GM06990 (cell line): ENCODE measurements around the gene EIF4G1.
"Not testable (repeated sequence)": the region's sequence is repeated elsewhere in the genome, so short reads cannot be mapped to it uniquely, and the experiment has no call there.

Experiments used
- DNase-seq: peaks from one replicate; pipeline ENCODE4 v3.0.0-alpha.2; 2011; ENCODE audit not compliant: insufficient read length; ENCODE audit errors: extremely low read depth
- H3K27me3 ChIP-seq: replicated peaks from 2 replicates; pipeline ENCODE4 v1.6.0; 2011; ENCODE audit warnings: low read length; ENCODE audit not compliant: control insufficient read depth, insufficient read depth
- H3K36me3 ChIP-seq: 2 replicates; pipeline ENCODE4 v1.5.1; 2011; ENCODE audit warnings: low read length; ENCODE audit not compliant: control insufficient read depth, insufficient read depth
- H3K4me3 ChIP-seq: replicated peaks from 2 replicates; pipeline ENCODE4 v1.5.1; 2011; ENCODE audit warnings: low read depth, mild to moderate bottlenecking, control low read depth, low read length
- CTCF ChIP-seq: IDR thresholded peaks from 2 replicates; pipeline ENCODE4 v1.5.1; 2011; ENCODE audit warnings: low read length, control low read depth, mild to moderate bottlenecking, inconsistent platforms; ENCODE audit not compliant: insufficient read depth, poor library complexity, severe bottlenecking

EIF4G1 gene

DNA sequence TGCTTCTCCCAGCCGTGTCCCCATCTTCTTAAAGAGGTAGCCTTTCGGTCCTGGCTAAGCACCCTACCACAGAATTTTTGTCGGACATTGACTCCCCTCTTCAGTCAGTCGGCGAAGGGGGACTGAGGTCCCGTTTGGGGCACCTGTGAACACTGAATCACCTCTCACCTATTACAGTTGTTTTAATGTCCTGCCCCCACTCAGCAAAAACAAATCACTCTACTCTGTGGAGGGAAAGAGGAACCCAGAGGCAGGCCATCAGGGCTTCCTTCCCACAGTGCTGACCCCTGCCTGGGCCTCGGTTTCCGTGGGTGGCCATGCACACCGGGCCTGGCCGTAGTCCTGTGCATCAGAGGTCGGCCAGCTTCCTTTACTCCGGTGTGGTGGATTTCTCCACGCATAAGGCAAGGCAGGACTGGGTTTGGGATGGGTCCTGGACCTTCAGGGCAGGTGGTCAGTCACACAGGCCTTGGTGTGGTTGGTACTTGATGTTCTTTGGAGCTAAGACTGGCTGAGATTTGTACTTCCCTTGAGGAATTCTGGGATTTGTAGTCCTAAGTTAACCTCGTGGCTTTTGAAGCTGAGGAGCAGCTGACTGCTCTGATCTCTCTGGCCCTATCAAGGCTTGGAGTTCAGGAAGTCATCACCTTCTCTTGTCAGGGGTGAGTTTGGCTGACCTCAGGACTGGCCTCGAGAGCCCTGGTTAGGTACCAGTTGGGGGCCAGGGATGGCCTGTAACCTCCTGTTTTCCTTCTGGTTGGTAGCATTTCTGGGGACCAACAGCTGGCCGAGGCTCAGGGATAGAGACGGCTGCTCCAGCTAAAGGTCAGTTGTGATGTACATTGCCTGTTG is 22.4 kb downstream of the EIF4G1 start:
- H3K36me3 ChIP-seq: peaks cover 18% of the 10 kb centered on the region

DNA sequence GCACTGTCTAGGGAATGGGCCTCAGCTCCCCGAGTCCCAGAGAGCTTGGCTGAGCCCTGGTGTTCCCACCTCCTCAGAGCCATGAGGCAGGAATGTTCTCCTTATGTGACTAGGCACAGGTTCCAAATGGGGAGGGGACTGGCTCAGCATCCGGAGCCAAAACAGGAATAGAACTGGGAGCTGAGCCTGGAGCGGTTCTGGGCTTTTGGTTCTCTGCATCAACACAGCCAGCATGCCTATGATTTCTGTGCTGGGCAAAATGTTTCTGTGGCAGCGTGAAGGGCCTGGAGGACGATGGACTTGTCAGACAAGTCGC is 23.0 kb downstream of the EIF4G1 start, which contains the start of gene FAM131A:
Gene FAM131A, plus strand, starts transcription at position 202 of the 316 bp plus-strand sequence. Its CDS starts 31 bp downstream, at position 233.
- no peak for DNase-seq
- H3K4me3 ChIP-seq: peak within 1 kb of the TSS; percentile 72
- no peak for TF ChIP-seq CTCF
- H3K36me3 ChIP-seq: peaks cover 13% of the 10 kb centered on the region
- no peaks in the 10 kb centered on the region for H3K27me3 ChIP-seq

More for the DNA sequence above, 22.4 kb downstream of the EIF4G1 start:
- H3K4me3 ChIP-seq: peak overlapping the region; percentile 72
- no peaks in the 10 kb centered on the region for H3K27me3 ChIP-seq
- TF ChIP-seq CTCF: no peak
- no peak for DNase-seq

DNA sequence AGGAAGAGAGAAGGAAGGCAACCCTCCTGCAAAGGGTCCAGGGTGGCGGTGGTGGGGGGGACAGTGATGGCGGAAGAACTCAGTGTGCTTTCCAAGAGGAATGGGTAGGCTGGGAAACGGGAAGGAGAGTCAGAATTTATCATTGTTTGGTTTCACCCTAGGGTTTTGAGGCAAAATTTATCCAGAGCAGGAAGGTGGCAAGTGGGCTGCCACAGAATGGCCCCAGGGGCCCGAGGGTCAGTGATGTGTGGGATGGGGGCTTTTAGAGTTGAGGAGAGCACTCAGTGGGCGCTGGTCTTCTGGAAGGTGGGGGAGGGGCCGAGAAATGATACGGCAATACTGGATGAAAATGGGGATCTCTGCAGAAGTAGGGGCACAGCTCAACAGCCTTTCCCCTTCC is 23.6 kb downstream of the EIF4G1 start:
- no peaks in the 10 kb centered on the region for H3K27me3 ChIP-seq
- H3K4me3 ChIP-seq: no peak overlapping the region
- H3K36me3 ChIP-seq: peaks cover 9% of the 10 kb centered on the region
- no peak for DNase-seq
- TF ChIP-seq CTCF: no peak

GRCh38 chr3:184338511-184338945 is 24.1 kb downstream of the EIF4G1 start:
- no peak for TF ChIP-seq CTCF
- Histone ChIP-seq H3K36me3 (peaks cover 8% of the 10 kb centered on the region), H3K27me3 (no peaks in the 10 kb centered on the region), H3K4me3 (no peak overlapping the region)
- no peak for DNase-seq

GRCh38 chr3:184339001-184339400 is 24.6 kb downstream of the EIF4G1 start:
- TF ChIP-seq CTCF: no peak
- Histone ChIP-seq H3K4me3 (no peak overlapping the region), H3K36me3 (peaks cover 5% of the 10 kb centered on the region), H3K27me3 (no peaks in the 10 kb centered on the region)
- no peak for DNase-seq

- not testable (repeated sequence) for DNase-seq, H3K27me3 ChIP-seq, H3K36me3 ChIP-seq, H3K4me3 ChIP-seq
Measured at GRCh38 chr3:184339451-184340135, 25.2 kb downstream of the EIF4G1 start.
